GM19467 (cell line): ENCODE results near the gene USP43.

Experiments used
- ATAC-seq: cut with Tn5 transposase; IDR thresholded peaks from one replicate; pipeline ENCODE4 v1.9.1; 2021; ENCODE audit warnings: mild to moderate bottlenecking, moderate library complexity; ENCODE audit not compliant: unreplicated experiment

USP43 gene

DNA sequence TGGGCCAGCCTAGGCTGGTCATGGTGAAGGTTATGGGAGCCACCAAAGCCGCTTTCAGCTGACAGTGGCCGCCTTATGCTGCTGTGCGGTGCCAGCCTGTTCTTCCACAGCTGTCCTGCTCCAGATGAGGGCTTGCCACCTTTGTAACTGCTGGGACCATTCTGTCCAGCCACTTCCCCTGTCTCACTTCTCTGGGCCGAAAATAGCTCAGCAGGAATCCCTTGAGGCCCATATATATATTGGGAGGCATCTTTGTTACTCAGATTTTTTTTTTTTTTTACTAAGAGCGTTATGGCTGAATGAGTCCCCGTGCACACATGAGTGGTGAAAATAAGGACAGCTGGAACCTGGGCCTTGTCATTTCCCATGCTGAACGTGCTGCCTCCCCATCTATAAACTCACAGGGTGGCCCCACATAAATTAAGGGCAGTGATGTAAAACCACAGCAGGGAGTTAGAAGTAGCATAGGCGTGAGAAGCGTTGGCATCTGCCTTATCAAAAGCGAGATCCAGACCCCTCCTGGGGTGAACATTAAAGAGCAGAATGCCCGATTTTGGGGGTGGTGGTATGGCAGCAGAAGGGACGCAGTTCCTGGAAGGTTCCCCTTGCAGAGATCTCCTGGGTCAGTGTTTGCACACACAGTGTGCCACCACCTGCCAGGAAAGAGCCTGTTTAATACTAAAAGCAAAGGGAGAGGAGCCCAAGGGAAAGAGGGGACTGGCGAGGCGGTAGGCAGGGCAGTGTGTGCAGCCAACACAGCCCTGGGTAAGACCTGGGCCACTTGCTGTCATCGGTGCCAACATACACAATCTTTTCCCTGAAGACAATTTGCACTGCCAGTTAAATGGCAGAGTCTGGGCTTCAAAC is 57.8 kb downstream of the USP43 start:
- ATAC-seq = no peak

DNA sequence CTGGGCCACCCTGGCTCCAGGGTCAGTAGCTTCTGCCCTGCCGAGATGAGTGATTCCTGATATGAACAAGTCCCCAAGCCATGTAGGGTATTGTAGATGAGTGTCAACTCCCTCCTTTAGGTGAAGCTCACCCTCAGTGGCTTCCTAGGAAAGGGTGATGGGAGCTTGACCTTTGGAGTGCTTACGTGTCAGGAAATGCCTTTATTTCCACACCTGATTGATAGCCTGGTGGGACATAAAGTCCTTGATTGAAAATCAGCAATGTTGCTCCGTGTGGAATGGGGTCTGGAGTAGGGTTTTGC is 58.4 kb downstream of the USP43 start:
- no peak for ATAC-seq

DNA sequence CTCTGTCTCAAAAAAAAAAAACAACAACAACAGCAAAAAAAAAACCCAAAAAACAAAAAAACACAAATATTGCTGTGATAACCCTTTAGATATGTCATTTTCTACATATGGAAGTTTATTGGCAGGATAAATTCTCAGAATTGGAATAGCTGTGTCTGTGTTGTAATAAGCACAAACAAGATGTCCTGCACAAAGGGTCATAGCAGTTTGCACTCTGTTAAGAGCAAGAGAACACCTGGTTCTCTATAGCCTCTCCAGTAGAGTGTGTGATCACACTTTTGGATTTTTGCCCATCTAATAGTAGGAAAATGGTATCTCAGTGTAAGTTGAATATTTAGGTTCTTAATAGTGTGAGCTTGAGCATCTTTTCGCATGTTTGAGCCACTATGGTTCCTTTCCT is 60.4 kb downstream of the USP43 start:
- ATAC-seq = no peak

DNA sequence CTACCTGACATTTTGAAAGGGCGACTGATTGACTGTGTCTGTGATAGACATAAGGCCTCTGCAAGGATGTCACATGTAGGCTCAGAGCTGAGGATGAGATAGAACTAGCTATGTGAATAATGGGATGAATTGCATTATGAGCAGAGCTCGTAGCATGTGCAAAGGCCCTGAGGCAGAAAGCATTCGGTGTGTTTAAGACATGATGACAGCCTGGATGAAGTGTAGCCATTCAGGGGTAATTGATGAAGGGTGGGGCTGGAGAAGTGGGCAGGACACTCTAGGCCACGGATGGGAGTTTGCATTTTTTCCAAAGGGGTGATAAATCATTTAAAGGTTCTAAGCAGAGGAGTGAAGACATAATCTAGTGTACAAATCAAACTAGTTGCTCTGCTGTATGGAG is 62.6 kb downstream of the USP43 start:
- ATAC-seq = no peak

DNA sequence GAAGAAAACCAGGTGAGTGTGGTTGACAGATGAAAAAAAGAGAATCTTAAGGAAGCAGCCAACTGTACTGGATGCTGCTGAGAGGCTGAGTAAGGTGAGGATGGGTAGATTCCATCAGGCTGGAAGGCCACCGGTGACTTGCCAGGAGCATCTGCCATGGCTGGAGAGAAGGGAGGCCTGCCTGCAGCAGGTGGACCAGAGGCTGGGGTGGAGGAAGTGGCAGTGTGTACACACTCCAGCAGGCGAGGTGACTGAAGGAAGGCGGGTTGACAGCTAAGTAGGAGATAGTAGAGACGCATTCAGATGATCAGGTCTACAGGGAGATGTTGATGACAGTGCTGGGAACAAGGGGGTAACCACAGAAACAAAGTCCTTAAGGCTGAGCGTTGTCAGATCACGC is 69.5 kb downstream of the USP43 start:
- no peak for ATAC-seq

DNA sequence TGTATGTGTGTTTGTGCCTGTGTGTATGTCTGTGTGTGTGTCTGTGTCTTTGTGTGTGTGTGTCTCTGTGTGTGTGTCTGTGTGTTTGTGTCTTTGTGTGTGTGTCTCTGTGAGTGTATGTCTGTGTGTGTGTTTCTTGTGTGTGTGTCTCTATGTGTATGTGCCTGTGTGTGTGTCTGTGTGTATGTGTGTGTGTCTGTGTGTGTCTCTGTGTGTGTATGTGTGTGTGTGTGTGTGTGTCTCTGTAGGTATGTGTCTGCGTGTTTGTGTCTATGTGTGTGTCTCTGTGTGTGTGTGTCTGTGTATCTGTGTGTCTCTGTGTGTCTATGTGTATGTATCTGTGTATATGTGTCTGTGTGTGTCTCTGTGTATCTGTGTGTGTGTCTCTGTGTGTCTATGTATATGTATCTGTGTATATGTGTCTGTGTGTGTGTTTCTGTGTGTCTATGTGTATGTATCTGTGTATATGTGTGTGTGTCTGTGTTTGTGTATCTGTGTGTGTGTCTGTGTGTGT is 70.2 kb downstream of the USP43 start:
- ATAC-seq = no peak

DNA sequence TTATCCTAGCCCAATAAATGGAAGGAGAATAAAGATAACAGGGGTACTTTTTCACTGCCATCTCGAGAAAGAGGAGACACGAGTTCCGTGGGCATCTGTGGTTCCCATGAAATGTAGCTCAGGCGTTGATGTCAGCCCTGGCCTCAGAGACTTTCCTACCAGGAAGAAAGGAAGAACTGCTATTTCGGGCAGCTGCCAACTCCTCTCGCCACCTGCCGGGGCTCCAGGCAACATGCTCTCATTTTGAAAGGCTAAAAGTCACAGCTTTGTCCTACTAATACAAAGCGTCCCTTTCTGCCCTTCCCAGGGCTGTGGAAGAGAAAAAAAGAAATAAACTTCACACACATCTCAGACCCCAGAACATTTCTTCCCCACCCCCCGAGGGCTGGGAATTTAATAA is 80.3 kb downstream of the USP43 start:
- no peak for ATAC-seq

DNA sequence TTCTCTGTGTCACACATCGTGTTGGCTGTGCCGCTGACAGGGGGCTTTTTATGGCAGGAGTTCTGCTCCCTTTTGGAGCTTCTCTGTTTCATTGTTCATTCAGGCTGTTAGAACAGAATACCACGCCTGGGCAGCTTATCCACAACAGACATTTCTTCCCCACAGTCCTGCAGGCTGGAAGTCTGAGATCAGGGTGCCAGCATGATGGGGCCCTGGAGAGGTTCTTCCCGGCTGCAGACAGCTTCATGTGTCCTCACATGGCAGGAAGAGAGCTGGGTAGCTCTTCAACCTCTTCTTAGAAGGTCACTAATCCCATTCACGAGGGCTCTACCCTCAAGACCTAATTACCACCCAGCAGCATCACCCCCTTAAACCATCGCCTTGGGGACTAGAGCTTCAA is 81.0 kb downstream of the USP43 start:
- ATAC-seq = no peak

DNA sequence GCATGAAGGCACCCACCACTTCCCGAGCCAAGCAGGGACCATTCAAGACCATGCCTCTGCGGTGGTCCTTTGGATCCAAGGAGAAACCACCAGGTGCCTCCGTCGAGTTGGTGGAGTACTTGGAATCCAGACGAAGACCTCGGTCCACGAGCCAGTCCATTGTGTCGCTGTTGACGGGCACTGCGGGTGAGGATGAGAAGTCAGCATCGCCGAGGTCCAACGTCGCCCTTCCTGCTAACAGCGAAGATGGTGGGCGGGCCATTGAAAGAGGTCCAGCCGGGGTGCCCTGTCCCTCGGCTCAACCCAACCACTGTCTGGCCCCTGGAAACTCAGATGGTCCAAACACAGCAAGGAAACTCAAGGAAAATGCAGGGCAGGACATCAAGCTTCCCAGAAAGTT is 82.7 kb downstream of the USP43 start:
- no peak for ATAC-seq

DNA sequence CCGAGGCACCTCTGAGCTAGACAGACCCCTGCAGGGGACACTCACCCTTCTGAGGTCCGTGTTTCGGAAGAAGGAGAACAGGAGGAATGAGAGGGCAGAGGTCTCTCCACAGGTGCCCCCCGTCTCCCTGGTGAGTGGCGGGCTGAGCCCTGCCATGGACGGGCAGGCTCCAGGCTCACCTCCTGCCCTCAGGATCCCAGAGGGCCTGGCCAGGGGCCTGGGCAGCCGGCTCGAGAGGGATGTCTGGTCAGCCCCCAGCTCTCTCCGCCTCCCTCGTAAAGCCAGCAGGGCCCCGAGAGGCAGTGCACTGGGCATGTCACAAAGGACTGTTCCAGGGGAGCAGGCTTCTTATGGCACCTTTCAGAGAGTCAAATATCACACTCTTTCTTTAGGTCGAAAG is 83.2 kb downstream of the USP43 start:
- ATAC-seq = no peak

DNA sequence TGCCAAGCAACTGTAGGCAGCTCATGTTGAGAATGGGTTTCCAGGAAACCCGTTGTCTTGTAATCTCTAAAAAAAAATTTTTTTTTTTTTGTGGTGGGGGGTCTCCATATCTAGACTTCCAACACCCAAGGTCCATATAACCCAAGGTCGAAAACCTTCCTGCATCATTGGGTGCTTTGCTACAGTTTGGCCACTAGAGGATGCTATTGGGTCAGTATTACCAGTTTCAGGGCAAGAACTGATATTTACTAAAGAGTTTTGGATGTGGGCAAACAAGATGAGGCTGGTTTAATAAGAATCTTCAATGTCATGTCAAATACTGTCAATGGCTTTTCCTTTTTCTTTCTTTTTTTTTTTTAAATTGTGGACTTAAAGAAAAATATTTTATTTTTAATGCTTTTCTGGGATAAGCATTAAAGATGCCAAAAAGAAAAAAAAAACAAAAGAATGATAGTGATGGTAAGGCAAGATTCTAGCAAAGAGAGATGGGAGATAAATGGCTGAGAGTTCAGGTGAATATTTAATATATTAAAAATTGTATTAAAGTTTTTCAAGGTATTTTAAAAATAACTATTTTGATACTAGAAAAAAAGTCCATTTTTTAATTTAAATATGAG is 83.8 kb downstream of the USP43 start:
- ATAC-seq = no peak

DNA sequence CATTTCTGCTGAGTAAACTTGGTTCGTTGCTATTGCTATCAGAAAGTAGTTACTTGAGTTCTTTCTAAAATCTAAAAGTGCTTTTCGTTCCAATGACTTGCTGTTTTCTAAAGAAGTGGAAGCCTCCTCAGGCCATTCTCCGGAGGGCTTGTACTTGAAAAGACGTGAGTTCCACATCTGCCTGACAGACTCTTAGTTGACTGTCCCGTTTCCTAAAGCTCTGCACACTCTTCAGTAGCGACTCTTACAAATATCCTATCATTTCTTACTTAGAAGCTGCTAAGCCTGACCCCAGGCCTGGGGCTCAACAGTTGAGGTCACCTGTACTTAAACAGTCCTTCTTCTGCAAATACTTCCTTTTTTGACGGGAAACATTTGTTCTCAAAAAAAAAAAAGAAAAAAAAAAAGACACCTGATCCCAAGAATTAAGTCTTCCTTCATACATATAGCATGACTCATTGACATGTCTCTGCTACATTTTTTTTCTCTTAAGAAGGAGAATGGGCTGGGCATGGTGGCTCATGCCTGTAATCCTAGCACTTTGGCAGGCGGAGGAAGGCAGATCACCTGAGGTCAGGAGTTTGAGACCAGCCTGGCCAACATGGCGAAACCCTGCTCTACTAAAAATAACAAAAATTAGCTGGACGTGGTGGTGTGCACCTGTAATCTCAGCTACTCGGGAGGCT is 84.6 kb downstream of the USP43 start:
- no peak for ATAC-seq

DNA sequence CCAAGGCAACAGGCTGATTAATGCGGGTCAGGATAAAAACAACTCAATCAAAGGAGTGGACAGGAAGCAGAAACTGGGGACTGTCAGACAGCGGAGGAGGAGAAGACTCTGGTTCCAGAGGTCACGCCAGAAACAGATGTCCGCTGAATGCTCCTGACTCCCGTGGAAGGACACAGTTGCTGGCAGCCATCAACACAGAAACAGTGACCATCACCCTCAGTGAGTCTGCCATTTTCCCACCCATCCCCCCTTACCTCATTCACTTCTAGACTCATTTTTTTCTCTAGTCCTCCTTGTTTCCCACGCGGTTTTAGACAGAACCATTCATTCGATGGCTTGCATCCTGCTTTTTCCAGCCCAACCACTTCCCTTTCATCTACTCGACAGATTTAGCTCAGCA is 105.2 kb downstream of the USP43 start:
- no peak for ATAC-seq

DNA sequence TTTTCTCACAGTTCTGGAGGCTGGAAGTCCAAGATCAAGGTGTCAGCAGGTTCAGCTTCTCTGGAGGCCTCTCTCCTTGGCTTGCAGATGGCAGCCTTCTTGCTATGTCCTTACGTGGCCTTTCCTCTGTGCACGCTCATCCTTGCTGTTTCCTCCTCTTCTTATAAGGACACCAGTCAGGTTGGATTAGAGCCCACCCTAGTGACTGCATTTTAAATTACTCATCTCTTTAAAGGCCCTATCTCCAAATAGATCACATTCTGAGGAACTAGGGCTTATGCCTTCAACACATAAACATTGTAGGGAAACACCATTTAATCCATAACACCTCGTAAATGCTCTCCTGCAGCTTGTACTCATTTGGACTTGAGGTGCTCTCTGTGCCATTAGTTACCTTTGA is 109.8 kb downstream of the USP43 start:
- ATAC-seq = no peak

DNA sequence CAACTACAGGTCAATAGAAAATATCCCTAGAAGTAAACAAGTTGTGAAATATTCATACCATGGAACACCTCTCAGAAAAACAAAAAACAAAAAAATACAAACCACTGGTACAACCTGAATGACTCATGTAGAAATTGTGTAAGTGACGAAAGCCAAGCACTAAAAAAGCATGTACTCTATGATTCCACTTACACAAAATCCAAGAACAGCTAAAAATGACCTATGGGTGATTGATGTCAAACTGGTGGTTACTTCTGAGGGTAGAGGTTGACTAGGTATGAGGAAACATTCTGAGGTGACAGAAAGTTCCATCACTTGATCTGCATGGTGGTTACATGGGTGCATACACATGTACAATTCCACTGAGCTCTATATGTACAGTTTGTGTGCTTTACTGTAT is 114.9 kb downstream of the USP43 start:
- no peak for ATAC-seq

DNA sequence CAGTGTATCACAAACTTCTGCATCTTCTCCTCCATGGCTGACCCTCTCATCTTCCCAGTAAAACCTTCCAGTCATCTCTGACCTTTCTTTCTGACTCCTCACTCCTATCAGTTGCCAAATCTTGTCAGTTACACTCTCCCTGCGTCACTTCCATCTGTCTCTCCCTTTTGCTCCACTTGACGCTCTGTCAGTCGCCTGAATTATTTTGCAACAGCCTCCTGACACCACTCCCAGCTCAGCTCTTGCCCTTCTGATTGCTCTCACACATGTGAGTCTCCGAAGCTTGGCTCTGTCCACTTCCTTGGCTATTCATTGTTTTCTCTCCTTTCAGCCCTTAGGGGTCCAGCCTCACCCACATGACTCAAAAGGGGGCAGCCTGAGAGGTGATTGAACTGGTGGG is 118.3 kb downstream of the USP43 start:
- ATAC-seq = no peak

DNA sequence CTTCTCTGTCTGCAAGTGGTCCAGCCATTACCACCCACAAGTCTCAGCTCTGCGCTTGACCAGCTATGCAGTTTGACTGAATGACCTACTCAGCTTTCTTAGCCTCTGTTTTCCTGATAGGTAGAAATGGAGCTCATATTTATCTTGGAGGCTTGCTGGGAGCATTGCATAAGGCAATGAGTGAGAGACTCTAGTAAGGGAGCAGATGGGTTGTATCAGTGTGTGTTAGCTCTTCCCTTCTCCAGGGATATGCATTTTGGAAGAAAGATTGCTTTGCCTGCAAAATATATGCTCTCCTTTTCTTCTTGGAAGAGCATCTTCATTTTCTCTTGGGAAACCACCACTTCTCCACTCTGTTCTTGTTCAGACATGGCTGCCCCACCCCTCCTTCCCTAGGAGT is 120.0 kb downstream of the USP43 start:
- ATAC-seq = no peak

DNA sequence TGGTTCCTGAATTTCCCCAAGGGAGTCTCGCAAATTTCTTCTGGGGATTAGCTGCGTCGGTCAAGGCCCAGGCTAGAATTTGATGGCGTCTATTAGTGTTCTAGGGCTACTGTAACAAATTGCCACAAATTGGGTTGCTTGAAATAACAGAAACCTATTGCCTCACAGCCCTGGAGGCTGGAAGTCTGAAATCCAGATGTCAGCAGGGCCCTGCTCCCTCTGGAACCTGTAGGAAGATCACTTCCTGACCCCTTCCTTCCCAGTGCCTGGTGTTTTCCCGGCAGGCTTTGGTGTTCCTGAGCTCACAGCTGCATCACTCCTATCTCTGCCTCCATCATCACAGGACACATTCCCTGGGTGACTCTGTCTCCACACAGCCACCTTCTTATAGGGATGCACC is 121.7 kb downstream of the USP43 start:
- ATAC-seq = no peak

DNA sequence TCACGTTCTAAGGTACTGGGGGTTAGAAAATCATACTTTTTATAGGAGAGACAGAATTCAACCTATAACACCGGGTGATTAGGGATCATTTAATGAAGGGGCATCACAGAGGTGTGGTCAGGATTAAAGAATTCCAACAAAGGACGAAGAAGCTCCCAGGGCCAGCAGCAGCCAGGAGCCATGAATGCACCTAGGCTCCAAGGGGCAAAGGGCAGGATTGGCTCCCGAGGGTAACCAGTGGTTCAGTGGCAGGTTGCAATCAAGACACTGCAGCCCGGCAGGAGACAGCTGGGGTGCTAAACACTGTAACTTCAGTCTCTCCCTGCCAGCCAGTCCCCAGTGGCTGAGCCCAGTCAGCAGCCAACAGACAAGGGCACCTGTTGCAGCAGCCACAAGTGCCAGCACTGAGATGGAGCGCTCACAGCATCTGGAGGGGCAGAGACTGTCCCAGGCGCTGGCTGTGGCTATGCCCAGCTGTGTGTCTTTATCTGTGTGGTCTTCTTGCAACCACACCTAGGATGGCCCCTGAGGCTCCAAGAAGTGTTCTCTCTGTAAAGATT is 122.2 kb downstream of the USP43 start:
- ATAC-seq = no peak

DNA sequence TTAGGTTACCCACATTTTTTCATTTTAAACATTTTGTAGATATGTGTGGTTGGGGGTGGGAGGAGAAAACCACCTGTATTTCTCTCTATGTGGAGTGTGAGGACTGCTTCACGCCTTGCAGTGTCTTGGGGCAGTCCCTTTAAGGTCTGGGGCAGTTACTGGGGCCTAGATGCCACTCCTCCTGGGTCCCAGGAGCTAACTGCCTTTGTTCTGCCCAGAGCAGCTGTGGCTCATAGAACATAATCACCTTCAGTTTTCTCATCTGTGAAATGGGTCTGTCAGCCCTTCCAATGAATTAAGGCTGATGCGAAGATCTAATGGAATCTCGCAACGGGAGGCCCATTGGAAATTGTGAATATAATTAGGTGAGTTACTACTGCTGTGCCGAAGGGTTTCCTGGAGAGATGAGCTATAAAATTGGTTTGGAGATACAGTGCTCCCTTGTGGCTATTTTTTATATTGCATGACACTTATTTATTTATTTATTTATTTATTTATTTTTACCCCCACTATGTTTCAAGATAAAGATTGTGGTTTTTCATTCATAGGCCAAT is 123.1 kb downstream of the USP43 start:
- no peak for ATAC-seq

DNA sequence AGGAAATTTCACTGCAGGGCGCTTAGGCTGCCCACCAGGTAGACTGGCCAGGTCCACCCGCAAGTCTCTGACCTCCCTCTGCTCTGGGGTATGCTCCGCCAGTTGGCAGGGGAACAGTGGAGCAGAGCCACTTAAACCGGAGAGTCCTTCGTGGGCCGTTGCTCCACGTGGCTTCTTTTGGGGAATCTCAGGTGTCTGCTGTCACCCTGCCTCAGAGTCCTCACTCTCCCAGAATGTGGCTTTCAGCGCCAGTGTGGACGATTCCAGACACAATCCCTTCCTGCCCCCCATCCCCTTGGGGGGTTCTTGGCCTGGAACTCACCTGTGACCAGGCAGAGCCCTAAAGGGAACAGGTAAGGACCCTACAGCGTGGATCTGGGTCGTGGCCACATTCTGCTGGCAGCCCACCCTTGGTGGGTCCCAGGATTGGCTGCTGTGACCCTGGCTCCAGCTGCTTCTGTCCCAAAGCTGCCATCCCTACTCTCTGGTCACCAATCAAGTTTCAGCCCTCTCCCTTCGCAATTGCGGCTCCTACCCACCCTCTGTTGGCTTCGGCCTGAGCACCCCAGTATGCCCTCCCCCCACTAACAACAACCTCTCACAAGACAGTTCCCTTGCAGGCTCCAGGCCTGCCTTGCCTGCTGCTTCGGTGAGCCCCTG is 123.8 kb downstream of the USP43 start:
- ATAC-seq = no peak
